GM21528 (cell line): ENCODE measurements around the gene ERV3-1.
"Not testable (repeated sequence)": the region's sequence is repeated elsewhere in the genome, so short reads cannot be mapped to it uniquely, and the experiment has no call there.

Experiments used
- ATAC-seq: cut with Tn5 transposase; IDR thresholded peaks from one replicate; pipeline ENCODE4 v1.9.1; 2021; ENCODE audit warnings: mild to moderate bottlenecking, moderate library complexity; ENCODE audit not compliant: unreplicated experiment, low FRiP score

The ERV3-1 gene

DNA sequence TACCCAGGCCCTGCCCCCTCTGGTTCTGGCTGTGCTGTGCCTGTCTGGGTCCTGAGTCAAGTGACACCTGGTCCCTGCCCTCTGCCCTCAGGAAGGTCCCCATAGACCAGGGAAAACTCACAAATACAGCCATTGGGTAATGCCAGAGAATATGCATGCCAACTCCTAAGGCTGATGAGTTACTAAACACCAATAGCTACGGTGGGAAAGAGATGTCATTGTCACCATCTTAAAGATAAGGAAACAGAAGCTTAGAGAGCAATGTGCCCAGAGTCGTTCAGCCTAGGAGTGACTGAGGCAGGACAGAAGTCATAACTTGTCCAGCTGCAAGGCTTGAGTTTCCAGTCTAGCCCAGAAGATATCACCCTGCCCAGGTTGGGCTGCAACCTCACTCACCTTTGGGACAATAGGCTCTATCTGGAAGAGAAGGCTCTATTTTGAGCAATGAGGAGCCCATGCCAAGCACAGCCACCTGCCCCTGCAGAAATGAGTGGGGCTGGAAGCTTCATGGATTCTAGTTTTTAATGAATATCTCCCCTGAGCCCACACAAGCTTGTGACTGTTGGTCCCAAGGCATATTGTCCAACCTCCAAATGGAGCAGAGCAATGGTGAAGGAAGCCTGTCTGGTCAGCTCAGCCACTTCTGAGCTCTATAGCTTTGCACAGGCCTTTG, 60.8 kb downstream of the ERV3-1 start:
- ATAC-seq, result no peak

DNA sequence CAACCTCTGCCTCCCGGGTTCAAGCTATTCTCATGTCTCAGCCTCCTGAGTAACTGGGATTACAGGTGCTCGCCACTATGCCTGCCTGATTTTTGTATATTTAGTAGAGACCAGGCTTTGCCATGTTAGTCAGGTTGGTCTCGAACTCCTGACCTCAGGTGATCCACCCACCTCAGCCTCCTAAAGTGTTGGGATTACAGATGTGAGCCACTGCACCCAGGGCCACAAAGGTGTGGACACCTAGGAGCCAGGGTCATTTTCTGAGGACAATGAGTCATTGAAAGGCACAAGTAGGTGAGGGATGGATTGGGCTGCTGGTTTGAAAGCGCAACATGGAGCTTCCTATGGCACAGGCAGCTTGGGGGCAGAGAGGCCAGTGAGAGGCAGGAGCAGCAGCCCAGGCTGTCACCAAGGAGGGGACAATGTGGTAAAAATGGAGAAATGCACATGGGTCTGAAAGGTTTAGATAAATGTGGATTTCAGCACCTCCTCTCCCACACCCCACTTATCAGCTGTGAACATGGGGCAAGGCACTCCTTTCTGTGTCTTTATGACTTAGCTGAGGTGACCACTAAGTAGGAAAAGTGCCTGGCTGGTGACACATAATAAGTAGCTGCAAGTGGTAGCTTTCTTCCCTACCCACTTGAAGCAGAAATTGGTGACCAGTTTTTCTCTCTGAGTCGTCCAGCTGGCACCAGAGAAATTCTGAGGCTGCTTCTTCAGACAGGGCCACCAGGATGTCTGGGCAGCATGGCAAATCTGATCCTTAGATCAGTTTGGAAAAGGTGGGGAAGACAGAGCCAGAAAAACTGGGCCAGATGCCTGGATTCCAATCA, 61.6 kb downstream of the ERV3-1 start:
- not testable (repeated sequence) for ATAC-seq
